HAP-1 (cell line): Measurements from ENCODE around the gene WDR64.
"Not testable (repeated sequence)": the region's sequence is repeated elsewhere in the genome, so short reads cannot be mapped to it uniquely, and the experiment has no call there.

Experiments used
- DNase-seq, 2 experiments: peaks; one replicate each; pipeline ENCODE4 v3.0.0-alpha.2; 2016 to 2020; ENCODE audit warnings: low spot score in 2 of 2
- H3K27me3 ChIP-seq: fragments of 250-450 bp; sonication (Bioruptor Pico); 2 replicates; pipeline ENCODE4 v1.5.1; 2020; ENCODE audit warnings: low read depth, mild to moderate bottlenecking, moderate library complexity
- H3K36me3 ChIP-seq: fragments of 250-450 bp; sonication (Bioruptor Pico); replicated peaks from 2 replicates; pipeline ENCODE4 v1.5.1; 2020; ENCODE audit warnings: mild to moderate bottlenecking
- H3K4me1 ChIP-seq: fragments of 250-450 bp; sonication (Bioruptor Pico); 2 replicates; pipeline ENCODE4 v1.5.1; 2020; ENCODE audit warnings: mild to moderate bottlenecking
- H3K4me3 ChIP-seq: fragments of 250-450 bp; sonication (Bioruptor Pico); 2 replicates; pipeline ENCODE4 v1.5.1; 2020; ENCODE audit warnings: mild to moderate bottlenecking, moderate library complexity
- H3K9me3 ChIP-seq: fragments of 250-450 bp; sonication (Bioruptor Pico); 2 replicates; pipeline ENCODE4 v1.5.1; 2020; ENCODE audit warnings: mild to moderate bottlenecking, moderate library complexity
- in situ Hi-C: fragments of 300-500 bp; cut with MboI; formaldehyde crosslinking; loops from 3 replicates; pipeline ENCODE4 v1.14.3; 2020; ENCODE audit warnings: low sequenced_read_pairs, inconsistent platforms, mixed read lengths

Gene WDR64

GRCh38 chr1:241681861-241682448 is 29.9 kb downstream of the WDR64 start:
- in situ Hi-C loops, H3K9me3 ChIP-seq, H3K4me3 ChIP-seq, DNase-seq, H3K27me3 ChIP-seq, H3K4me1 ChIP-seq, H3K36me3 ChIP-seq: not testable (repeated sequence)

GRCh38 chr1:241682921-241683320 is 30.8 kb downstream of the WDR64 start:
- DNase-seq, result no peak
- in situ Hi-C loops, result no loop called here

GRCh38 chr1:241684108-241684507 is 32.0 kb downstream of the WDR64 start:
- H3K36me3 ChIP-seq, result no peaks in the 10 kb centered on the region
- no peak for DNase-seq
- no peaks in the 10 kb centered on the region for H3K9me3 ChIP-seq
- no peak overlapping the region for H3K4me3 ChIP-seq
- no peaks in the 10 kb centered on the region for H3K4me1 ChIP-seq
- H3K27me3 ChIP-seq, result peaks cover 3% of the 10 kb centered on the region; the same call in 1 of the 2 replicates
- in situ Hi-C loops, result no loop called here

More at GRCh38 chr1:241682921-241683320, 30.8 kb downstream of the WDR64 start:
- Histone ChIP-seq H3K36me3 (no peaks in the 10 kb centered on the region), H3K4me3 (no peak overlapping the region), H3K4me1 (no peaks in the 10 kb centered on the region), H3K27me3 (no peaks in the 10 kb centered on the region), H3K9me3 (no peaks in the 10 kb centered on the region)

- peaks cover 7% of the 10 kb centered on the region for H3K27me3 ChIP-seq
- H3K36me3 ChIP-seq, result no peaks in the 10 kb centered on the region
- in situ Hi-C loops, result no loop called here
- no peaks in the 10 kb centered on the region for H3K9me3 ChIP-seq
- DNase-seq, result no peak
- H3K4me1 ChIP-seq, result no peaks in the 10 kb centered on the region
- H3K4me3 ChIP-seq, result no peak overlapping the region
Measured at GRCh38 chr1:241688940-241689368, 36.9 kb downstream of the WDR64 start.

- Histone ChIP-seq H3K36me3 (no peaks in the 10 kb centered on the region), H3K27me3 (peaks cover 4% of the 10 kb centered on the region), H3K9me3 (no peaks in the 10 kb centered on the region), H3K4me1 (no peaks in the 10 kb centered on the region), H3K4me3 (no peak overlapping the region)
- in situ Hi-C loops, result no loop called here
- DNase-seq, result no peak
Measured at GRCh38 chr1:241695246-241696171, 43.4 kb downstream of the WDR64 start.

- Histone ChIP-seq H3K4me3 (no peak overlapping the region), H3K36me3 (no peaks in the 10 kb centered on the region), H3K27me3 (peaks cover 4% of the 10 kb centered on the region), H3K9me3 (no peaks in the 10 kb centered on the region), H3K4me1 (no peaks in the 10 kb centered on the region)
- in situ Hi-C loops, result no loop called here
- DNase-seq, result no peak
Measured at GRCh38 chr1:241696172-241696814, 44.2 kb downstream of the WDR64 start.

- in situ Hi-C loops, result no loop called here
Measured at GRCh38 chr1:241696815-241697639, 44.9 kb downstream of the WDR64 start.

GRCh38 chr1:241697640-241698018 is 45.5 kb downstream of the WDR64 start:
- Histone ChIP-seq H3K4me3 (no peak overlapping the region), H3K27me3 (peaks cover 4% of the 10 kb centered on the region), H3K36me3 (no peaks in the 10 kb centered on the region), H3K9me3 (no peaks in the 10 kb centered on the region), H3K4me1 (no peaks in the 10 kb centered on the region)
- in situ Hi-C loops, result no loop called here
- DNase-seq, result no peak

More at GRCh38 chr1:241696815-241697639, 44.9 kb downstream of the WDR64 start:
- no peaks in the 10 kb centered on the region for H3K36me3 ChIP-seq
- no peaks in the 10 kb centered on the region for H3K9me3 ChIP-seq
- H3K4me3 ChIP-seq, result no peak overlapping the region
- peaks cover 4% of the 10 kb centered on the region for H3K27me3 ChIP-seq
- no peak for DNase-seq
- H3K4me1 ChIP-seq, result no peaks in the 10 kb centered on the region

GRCh38 chr1:241698177-241698576 is 46.1 kb downstream of the WDR64 start:
- DNase-seq, result no peak
- no peaks in the 10 kb centered on the region for H3K36me3 ChIP-seq
- H3K9me3 ChIP-seq, result no peaks in the 10 kb centered on the region
- peaks cover 2% of the 10 kb centered on the region for H3K27me3 ChIP-seq
- in situ Hi-C loops, result no loop called here
- no peak overlapping the region for H3K4me3 ChIP-seq
- H3K4me1 ChIP-seq, result no peaks in the 10 kb centered on the region

- H3K9me3 ChIP-seq, result no peaks in the 10 kb centered on the region
- DNase-seq, result no peak
- no peaks in the 10 kb centered on the region for H3K27me3 ChIP-seq
- in situ Hi-C loops, result no loop called here
- H3K4me3 ChIP-seq, result no peak overlapping the region
- no peaks in the 10 kb centered on the region for H3K4me1 ChIP-seq
- no peaks in the 10 kb centered on the region for H3K36me3 ChIP-seq
Measured at GRCh38 chr1:241701483-241702295, 49.6 kb downstream of the WDR64 start.

GRCh38 chr1:241702442-241703373 is 50.6 kb downstream of the WDR64 start:
- H3K4me1 ChIP-seq, result no peaks in the 10 kb centered on the region
- no peaks in the 10 kb centered on the region for H3K36me3 ChIP-seq
- in situ Hi-C loops, result no loop called here
- peak in 1 of 2 experiments; percentile 12 for DNase-seq
- H3K27me3 ChIP-seq, result no peaks in the 10 kb centered on the region
- H3K4me3 ChIP-seq, result no peak overlapping the region
- H3K9me3 ChIP-seq, result no peaks in the 10 kb centered on the region

GRCh38 chr1:241703739-241704138 is 51.7 kb downstream of the WDR64 start:
- H3K9me3 ChIP-seq, H3K4me3 ChIP-seq, in situ Hi-C loops, H3K4me1 ChIP-seq, H3K27me3 ChIP-seq, DNase-seq, H3K36me3 ChIP-seq: not testable (repeated sequence)
